ENCODE data around the gene CTXND1.
"Not testable (repeated sequence)": the region's sequence is repeated elsewhere in the genome, so short reads cannot be mapped to it uniquely, and the experiment has no call there.

Gene CTXND1

GRCh38 chr15:80155378-80156175, 96.4 kb downstream of the CTXND1 start:
- not testable (repeated sequence) for DNase-seq

- no peak for DNase-seq
Observed at GRCh38 chr15:80155001-80155377, 97.0 kb downstream of the CTXND1 start.

GRCh38 chr15:80154336-80154735, 97.7 kb downstream of the CTXND1 start:
- no peak for DNase-seq

GRCh38 chr15:80153900-80154299, 98.1 kb downstream of the CTXND1 start:
- no peak for DNase-seq

GRCh38 chr15:80152896-80153876, 98.8 kb downstream of the CTXND1 start, which contains the start of gene FAH:
Gene FAH (plus strand): TSS chr15:80152999. CDS start chr15:80153055, 56 bp downstream.
- peak; percentile 78 for DNase-seq

- DNase-seq = peak; percentile 98
Observed at GRCh38 chr15:80152180-80152895, 99.7 kb downstream of the CTXND1 start.

- DNase-seq = no peak
Observed at GRCh38 chr15:80151576-80151975, 100.4 kb downstream of the CTXND1 start.

- DNase-seq = no peak
Observed at GRCh38 chr15:80151148-80151547, 100.9 kb downstream of the CTXND1 start.
